HG03521 (cell line): Measurements from ENCODE around the gene VSTM2L.

Experiments
- ATAC-seq: cut with Tn5 transposase; IDR thresholded peaks from one replicate; pipeline ENCODE4 v1.9.1; 2021; ENCODE audit warnings: mild to moderate bottlenecking, moderate library complexity; ENCODE audit not compliant: unreplicated experiment

The VSTM2L gene

GRCh38 chr20:37936041-37936440, 33.1 kb downstream of the VSTM2L start:
- no peak for ATAC-seq

DNA sequence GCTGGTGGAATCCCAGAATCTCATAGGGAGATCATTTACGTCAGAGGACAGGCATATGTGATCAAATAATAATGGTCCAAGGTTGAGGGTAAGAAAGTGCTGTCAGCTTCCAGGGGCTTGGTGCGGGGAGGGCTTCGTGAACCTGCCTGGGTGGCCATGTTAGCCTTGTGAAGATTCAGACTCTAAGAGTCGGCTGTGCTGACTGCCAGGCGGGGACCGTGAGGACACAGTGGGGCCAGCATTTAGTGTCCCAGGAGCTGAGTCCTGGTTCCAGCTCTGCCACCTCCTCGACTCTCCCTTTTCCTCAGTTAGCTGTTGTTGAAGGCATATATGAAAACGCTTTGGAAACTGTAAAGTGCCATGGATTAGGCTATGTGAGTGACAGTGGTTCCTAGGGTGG, 33.5 kb downstream of the VSTM2L start:
- no peak for ATAC-seq

DNA sequence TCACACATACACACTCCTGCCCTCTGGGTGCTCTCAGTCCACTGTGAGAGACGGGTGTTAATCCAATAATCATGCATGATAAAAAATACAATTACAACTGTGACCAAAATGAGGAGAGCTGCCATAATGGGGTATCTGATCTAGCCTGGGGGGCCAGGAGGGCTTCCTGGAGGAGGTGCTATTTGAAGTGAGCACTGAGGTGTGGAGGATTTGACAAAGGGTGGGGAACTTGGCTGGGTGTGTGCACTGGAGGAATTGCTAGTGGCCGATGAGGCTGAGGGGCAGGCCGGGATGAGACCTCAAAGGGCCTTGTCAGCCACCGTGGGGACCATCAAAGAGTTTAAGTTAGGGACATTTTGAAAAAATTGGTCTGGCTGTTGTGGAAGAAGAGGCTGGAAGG, 34.8 kb downstream of the VSTM2L start:
- ATAC-seq: no peak

- ATAC-seq: no peak
These were observed 35.3 kb downstream of the VSTM2L start for GRCh38 chr20:37938181-37938750.

DNA sequence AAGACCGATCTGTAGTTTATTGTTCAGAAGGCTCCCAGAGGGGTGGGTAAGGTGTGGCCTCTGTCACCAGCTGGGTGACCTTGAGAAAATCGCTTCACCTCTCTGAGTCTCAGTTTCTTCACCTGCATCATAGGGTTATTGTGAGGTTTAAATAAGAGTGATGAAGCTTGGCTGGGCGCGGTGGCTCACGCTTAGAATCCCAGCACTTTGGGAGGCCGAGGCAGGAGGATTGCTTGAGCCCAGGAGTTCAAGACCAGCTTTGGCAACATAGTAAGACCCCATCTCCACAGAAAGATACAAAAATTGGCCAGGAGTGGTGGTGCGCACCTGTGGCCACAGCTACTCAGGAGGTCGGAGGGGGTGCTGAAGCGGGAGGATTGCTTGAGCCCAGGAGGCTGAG, 36.0 kb downstream of the VSTM2L start:
- ATAC-seq: no peak

GRCh38 chr20:37939701-37940560, 37.0 kb downstream of the VSTM2L start:
- ATAC-seq: no peak

GRCh38 chr20:37940858-37941257, 37.9 kb downstream of the VSTM2L start:
- no peak for ATAC-seq

DNA sequence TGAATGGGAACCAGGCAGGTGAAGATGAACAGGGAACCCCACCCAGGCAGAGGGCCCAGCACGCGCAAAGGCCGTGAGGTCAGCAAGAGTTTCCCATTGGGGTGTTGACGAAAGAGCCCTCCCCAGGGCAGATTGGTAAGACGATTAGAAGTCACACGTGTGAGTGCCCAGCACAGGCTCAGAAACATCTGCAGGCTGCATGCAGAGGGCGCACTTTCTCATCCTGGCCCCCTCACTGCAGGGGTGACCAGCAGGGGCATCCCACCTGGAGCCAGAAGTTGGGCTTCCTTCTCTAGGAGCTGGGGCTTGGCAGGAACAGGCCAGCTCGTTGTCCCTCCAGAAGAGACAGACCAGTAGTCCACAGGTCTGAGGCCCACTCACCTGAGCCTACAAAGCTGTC, 38.4 kb downstream of the VSTM2L start:
- no peak for ATAC-seq

DNA sequence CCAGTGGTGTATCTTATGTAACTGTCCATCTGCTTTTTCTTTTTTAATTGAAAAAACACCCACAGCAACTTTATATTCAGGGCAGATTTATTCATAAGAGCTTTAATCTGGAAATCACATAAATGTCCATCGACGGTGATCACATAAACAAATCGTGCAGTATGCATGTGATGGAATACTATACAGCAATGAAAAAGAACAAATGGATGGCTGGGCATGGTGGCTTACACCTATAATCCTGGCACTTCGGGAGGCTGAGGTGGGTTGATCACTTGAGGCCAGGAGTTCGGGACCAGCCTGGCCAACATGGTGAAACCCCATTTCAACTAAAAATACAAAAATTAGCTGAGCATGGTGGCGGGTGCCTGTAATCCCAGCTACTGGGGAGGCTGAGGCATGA, 39.1 kb downstream of the VSTM2L start:
- no peak for ATAC-seq

DNA sequence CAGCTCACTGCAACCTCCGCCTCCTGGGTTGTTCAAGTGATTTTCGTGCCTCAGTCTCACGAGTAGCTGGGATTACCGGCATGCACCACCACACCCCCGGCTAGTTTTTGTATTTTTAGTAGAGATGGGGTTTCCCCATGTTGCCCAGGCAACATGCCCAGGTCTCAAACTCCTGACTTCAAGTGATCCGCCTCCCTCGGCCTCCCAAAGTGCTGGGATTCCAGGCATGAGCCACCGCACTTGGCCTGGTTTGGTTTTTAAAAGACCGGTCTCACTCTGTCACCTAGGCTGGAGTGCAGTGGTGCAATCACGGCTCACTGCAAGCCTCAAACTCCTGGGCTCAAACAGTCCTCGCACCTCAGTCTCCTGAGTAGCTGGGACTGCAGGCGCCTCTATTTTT, 40.1 kb downstream of the VSTM2L start:
- no peak for ATAC-seq

DNA sequence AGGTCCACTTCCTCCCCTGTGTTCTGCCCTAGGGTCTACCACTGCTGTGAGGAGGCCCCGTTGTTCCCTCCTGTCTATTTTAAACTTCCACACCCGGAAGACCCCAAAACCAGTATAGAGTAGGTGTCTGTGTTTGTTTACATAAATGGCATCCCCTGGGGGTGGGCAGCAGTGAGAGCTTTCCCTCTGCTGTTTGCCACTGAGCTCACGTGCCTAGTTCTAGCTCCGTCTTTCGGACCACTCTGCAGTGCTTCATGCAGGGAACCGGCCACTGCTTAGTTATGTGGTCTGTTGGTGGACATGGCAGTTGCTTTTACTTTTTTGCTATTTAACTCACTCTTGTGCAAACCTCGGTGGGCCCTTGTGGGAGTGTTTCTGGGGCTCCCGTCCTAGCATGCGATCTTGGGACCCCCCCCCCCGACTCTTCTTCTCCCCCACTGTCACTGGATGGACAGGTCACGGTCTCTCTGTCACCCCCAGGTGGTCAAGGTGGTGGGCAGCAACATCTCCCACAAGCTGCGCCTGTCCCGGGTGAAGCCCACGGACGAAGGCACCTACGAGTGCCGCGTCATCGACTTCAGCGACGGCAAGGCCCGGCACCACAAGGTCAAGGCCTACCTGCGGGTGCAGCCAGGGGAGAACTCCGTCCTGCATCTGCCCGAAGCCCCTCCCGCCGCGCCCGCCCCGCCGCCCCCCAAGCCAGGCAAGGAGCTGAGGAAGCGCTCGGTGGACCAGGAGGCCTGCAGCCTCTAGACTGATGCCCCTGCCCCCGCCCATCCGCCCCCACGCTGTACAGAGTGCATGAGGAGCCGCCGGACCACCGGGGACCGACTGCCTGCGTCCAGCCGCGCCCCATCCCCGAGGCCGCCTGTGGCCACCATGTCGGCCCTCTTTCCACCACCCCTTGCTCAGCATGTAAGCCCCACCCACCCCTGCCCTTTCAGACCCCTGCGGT, 40.9 kb downstream of the VSTM2L start:
- ATAC-seq: no peak

DNA sequence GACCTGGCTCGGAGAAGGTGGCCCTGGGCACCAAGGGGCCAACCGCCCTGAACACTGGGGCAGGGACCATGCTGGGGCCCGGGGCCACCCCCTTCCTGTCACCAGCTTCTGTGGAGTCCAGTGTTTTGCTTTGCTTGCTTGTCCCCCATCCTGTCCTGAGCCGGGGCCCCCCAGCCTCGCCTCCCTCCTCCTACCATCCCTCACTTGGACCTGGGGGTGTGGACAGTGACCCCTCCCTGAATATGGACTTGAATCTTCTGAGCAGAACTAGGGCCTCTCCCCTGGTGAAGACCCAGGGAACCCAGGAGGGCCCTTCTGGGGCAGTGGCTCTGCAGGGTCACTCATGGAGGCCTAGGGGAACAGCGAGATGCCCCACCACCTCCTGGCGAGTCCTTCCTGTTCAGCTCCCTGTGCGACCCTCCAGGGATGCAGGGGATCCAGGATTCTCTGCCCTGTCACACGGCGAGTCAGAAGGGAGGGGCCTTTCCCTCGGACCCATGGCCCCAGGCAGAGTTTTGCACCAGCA, 41.6 kb downstream of the VSTM2L start:
- ATAC-seq: no peak

GRCh38 chr20:37945091-37945547, 42.2 kb downstream of the VSTM2L start:
- no peak for ATAC-seq

DNA sequence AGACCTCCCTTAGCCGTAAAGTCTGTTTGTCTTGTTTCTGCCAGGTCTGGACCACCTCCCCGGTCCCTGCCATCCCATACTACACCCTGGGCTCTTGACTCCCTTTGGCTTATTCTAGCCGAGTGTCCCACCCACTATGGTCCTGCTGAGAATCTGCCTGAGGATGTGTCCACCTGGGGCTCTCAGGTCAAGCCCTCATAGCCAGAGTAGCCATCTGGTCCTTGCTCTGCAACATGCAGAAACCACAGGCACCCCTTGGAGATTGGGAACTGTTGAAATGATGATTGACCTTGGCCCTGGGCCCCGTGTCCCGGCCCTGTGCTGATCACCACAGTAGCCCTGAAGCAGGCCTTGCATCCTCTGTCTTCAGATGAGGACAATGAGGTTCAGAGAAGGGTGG, 44.0 kb downstream of the VSTM2L start:
- ATAC-seq: no peak

DNA sequence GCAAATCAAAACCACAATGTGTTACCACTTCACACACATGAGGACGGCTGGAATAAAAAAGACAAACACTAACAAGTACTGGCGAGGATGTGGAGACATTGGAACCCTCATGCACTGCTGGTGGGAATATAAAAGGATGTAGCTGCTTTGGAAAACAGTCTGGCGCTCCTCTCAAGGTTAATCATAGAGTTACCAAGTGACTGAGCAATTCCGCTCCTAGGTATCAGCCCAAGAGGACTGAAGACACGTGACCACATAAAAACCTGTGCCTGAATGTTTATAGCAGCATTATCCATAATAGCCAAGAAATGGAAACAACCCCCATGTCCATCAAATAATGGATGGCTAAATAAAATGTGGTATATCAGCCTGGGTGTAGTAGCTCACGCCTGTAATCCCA, 45.0 kb downstream of the VSTM2L start:
- ATAC-seq: no peak

DNA sequence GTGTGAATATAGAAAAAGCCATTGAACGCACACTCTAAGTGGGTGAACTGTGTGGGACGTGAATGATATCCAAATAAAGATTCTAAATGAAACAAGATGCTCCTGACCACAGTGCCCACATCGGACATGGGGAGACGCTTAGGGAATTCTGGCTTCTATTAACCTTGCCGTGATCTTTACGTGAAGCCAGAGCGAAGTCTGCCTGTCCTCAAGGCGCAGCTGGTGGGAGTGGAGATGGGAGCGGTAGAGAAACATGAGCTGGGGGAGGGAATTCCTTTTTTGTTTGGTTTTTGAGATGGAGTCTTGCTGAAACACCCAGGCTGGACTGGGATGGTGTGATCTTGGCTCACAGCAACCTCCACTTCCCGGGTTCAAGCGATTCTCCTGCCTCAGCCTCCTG, 46.0 kb downstream of the VSTM2L start:
- no peak for ATAC-seq

- ATAC-seq: no peak
These were observed 51.3 kb downstream of the VSTM2L start for GRCh38 chr20:37954190-37954589.

GRCh38 chr20:37954626-37955025, 51.7 kb downstream of the VSTM2L start:
- no peak for ATAC-seq

GRCh38 chr20:37955511-37955910, 52.6 kb downstream of the VSTM2L start:
- no peak for ATAC-seq

DNA sequence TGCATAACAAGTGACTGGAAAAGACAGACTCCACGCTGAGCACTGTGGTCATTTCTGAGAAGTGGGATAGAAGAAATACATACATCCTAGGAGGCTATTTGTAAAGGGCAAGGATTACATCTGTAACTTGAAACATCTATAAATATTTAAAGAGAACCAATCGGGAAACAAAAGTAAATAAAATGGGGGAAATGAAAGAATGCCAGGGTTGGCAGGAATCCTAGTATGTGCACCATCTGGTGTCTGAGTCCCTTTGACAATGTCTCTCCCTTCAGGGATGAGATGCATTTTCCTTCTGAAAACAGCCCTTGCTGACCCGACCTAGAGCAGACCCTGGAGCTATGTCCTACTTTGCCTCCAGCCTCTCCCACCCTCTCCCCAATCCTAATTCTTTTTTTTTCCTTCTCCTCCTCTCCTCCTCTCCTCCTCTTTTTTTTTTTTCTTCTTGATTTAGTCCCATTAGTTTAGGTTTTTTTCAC, 53.2 kb downstream of the VSTM2L start:
- ATAC-seq: no peak
